Testis (tissue), 3 donors: Measurements from ENCODE around the gene KLHL10. TPM values are rescaled to one million over a fixed set of nuclear protein-coding genes. Genes with fewer than 3 reads are reported as not detected.

Experiments
- DNase-seq: peaks from one replicate; pipeline ENCODE4 v3.0.0-alpha.2; 2019
- H3K27ac ChIP-seq, 2 donors: fragments of 200-600 bp; sonication (generic); one replicate each; pipeline ENCODE4 v1.5.1; 2019
- H3K27me3 ChIP-seq: fragments of 200-600 bp; sonication (generic); one replicate; pipeline ENCODE4 v1.5.1; 2019
- H3K36me3 ChIP-seq: fragments of 200-600 bp; sonication (generic); one replicate; pipeline ENCODE4 v1.5.1; 2017; ENCODE audit warnings: low read depth; ENCODE audit errors: missing control alignments
- H3K4me1 ChIP-seq: fragments of 200-600 bp; sonication (generic); one replicate; pipeline ENCODE4 v1.5.1; 2019
- H3K4me3 ChIP-seq, 2 donors: fragments of 200-600 bp; sonication (generic); one replicate each; pipeline ENCODE4 v1.5.1; 2017 to 2019
- H3K9me3 ChIP-seq: fragments of 200-600 bp; sonication (generic); one replicate; pipeline ENCODE4 v1.5.1; 2017
- CTCF ChIP-seq, 3 experiments: fragments of 450-650 bp in 2 of 3; fragments of 200-600 bp in 1 of 3; sonication (generic) in 1 of 3; IDR thresholded peaks; one replicate each; pipeline ENCODE4 v1.5.1; 2016 to 2019; ENCODE audit warnings: antibody characterized with exemption in 3 of 3, mild to moderate bottlenecking in 2 of 3, moderate library complexity in 1 of 3
- POLR2A ChIP-seq: fragments of 450-650 bp; IDR thresholded peaks from one replicate; pipeline ENCODE4 v1.6.1; 2017; ENCODE audit warnings: antibody characterized with exemption, mild to moderate bottlenecking, moderate library complexity
- WGBS, 2 donors: methylation state at CpG; one replicate each; pipeline ENCODE4 v1.1.5; 2018; 5-methylcytosine and 5-hydroxymethylcytosine counted together
- intact Hi-C: fragments of 100-400 bp; cut with DNase I; formaldehyde crosslinking; loops from one replicate; pipeline ENCODE4 v1.15.1; 2023; ENCODE audit warnings: low total_unique reads
- polyA plus RNA-seq: library from polyadenylated mRNA; stranded (reverse); fragments of 350-450 nt; fragmentation: Illumina TruSeq; extraction: RNeasy Lipid Tissue Mini Kit (QIAGEN cat#74804); gene quantifications from one replicate; pipeline ENCODE4 v1.2.3, GENCODE V29; 2014; ENCODE audit warnings: low read depth, low replicate concordance; ENCODE audit not compliant: insufficient read depth
- total RNA-seq, 2 donors: library from RNA; depleted of rRNA; stranded (reverse); fragments of >200 nt; gene quantifications; one replicate each; pipeline ENCODE4 v1.2.3, GENCODE V29; 2016

Gene KLHL10
- total and polyA plus RNA-seq, 3 donors from 2014 or later: 31.8 to 130 (median 76.3) TPM

GRCh38 chr17:41822216-41823140 is 15.1 kb upstream of the KLHL10 start:
- no peak for DNase-seq
- no peak for TF ChIP-seq CTCF (IDR thresholded peaks at IDR 0.05)
- no peak for TF ChIP-seq POLR2A
- Histone ChIP-seq H3K27me3 (no peaks in the 10 kb centered on the region), H3K4me3 (no peak overlapping the region), H3K4me1 (no peaks in the 10 kb centered on the region), H3K36me3 (no peaks in the 10 kb centered on the region), H3K27ac (no peak overlapping the region), H3K9me3 (no peaks in the 10 kb centered on the region)
- intact Hi-C loops: no loop called here
- WGBS, 2 donors: 84 to 85% methylated on average over 12 of the region's 12 CpGs

GRCh38 chr17:41823141-41823524 is 14.5 kb upstream of the KLHL10 start:
- WGBS, 2 donors: 60 to 94% methylated on average over 1 of the region's 1 CpG
- H3K4me3 ChIP-seq: no peak overlapping the region
- no peaks in the 10 kb centered on the region for H3K4me1 ChIP-seq
- no peak for DNase-seq
- H3K27ac ChIP-seq: no peak overlapping the region
- no peaks in the 10 kb centered on the region for H3K27me3 ChIP-seq
- no peaks in the 10 kb centered on the region for H3K9me3 ChIP-seq
- intact Hi-C loops: no loop called here
- no peaks in the 10 kb centered on the region for H3K36me3 ChIP-seq
- TF ChIP-seq CTCF (IDR thresholded peaks at IDR 0.05): no peak
- TF ChIP-seq POLR2A: no peak

DNA sequence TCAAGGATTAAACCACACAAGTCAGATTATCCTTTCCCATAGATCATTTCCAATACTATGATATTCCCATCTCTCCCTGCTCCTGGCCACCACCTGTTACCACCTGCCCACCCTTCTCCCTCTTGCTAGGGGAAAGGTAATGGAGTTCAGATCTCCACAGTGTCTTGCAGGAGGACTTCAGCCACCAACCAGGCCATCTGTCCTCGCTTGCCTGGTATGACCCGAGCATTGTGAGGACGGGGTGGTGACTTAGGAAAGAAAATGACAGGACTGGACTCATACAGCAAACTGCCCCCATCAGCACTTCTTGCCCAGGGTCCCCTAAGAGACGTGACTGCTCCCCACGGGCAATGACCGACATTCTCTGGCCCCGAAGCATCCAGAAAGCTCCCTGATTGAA is 14.0 kb upstream of the KLHL10 start:
- Histone ChIP-seq H3K27ac (no peak overlapping the region), H3K4me1 (no peaks in the 10 kb centered on the region), H3K36me3 (no peaks in the 10 kb centered on the region), H3K9me3 (no peaks in the 10 kb centered on the region), H3K4me3 (no peak overlapping the region), H3K27me3 (no peaks in the 10 kb centered on the region)
- DNase-seq: no peak
- 94 to 97% methylated on average over 7 of the region's 7 CpGs for WGBS, 2 donors
- no peak for TF ChIP-seq CTCF (IDR thresholded peaks at IDR 0.05)
- TF ChIP-seq POLR2A: no peak
- intact Hi-C loops: no loop called here

DNA sequence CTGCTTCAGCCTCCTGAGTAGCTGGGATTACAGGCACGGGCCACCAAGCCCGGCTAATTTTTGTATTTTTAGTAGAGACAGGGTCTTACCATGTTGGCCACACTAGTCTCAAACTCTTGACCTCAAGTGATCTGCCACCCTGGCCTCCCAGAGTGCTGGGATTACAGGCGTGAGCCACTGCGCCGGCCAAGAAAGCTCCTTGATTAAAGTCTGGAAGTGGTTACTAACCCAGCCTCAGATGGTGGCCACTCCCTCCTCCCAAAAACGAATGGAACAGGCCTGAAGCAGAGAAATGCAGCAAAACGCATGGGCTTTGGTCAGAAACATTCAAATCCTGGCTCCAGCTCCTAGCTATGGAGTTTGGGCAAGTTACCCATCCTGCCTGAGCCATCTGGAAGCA is 13.5 kb upstream of the KLHL10 start:
- no peaks in the 10 kb centered on the region for H3K9me3 ChIP-seq
- WGBS, 2 donors: 61 to 64% methylated on average over 6 to 7 of the region's 7 CpGs
- intact Hi-C loops: no loop called here
- no peak for TF ChIP-seq CTCF (IDR thresholded peaks at IDR 0.05)
- no peak for TF ChIP-seq POLR2A
- DNase-seq: no peak
- H3K27me3 ChIP-seq: no peaks in the 10 kb centered on the region
- no peak overlapping the region for H3K4me3 ChIP-seq
- no peak overlapping the region for H3K27ac ChIP-seq
- H3K4me1 ChIP-seq: no peaks in the 10 kb centered on the region
- H3K36me3 ChIP-seq: no peaks in the 10 kb centered on the region
